A549 (cell line): ENCODE results near the gene COX19.

ENCODE experiments used
- CTCF ChIP-seq: fragments of >200 bp; sonication (Bioruptor Twin); formaldehyde crosslinking; IDR thresholded peaks from 3 replicates; pipeline ENCODE4 v1.5.1; 2016
- NFE2L2 ChIP-seq: fragments of 150-350 bp; conservative IDR thresholded peaks from 2 replicates; pipeline ENCODE4 v1.6.1; 2014; ENCODE audit warnings: low read length

GRCh38 chr7:940599-941408 lies 34.5 kb downstream of the COX19 start:
- TF ChIP-seq CTCF (no peak), NFE2L2 (no peak)
